GM21360 (cell line): ENCODE results near the gene FTH1.
A peak's percentile ranks its signal among the peaks of the same experiment; 100 is the strongest.
"Not testable (repeated sequence)": the region's sequence is repeated elsewhere in the genome, so short reads cannot be mapped to it uniquely, and the experiment has no call there.

Experiments used
- ATAC-seq: cut with Tn5 transposase; IDR thresholded peaks from one replicate; pipeline ENCODE4 v1.9.1; 2021; ENCODE audit warnings: mild to moderate bottlenecking, moderate library complexity; ENCODE audit not compliant: unreplicated experiment

FTH1 gene

GRCh38 chr11:61967116-61967923 is at the start of gene FTH1:
FTH1 (minus strand) TSS chr11:61967634; CDS start chr11:61967425, 209 bp downstream.
- peak; percentile 39 for ATAC-seq

DNA sequence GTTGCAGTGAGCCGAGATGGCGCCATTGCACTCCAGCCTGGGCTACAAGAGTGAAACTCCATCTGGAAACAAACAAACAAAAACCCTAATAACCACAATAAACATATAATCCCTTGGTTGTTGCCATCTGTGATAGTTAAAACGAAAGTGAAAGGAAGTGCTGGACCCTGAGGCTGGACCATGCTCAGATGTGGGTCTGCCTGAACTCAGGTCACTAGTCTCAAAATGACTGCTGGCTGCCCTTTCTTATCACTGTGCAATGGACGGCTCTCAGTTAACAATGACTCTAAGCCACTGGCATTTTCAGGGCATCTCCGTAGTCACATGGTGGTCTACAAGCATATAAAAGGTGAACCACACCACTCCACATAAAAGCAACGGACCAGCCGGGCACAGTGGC is 48.2 kb upstream of the FTH1 start:
- no peak for ATAC-seq

GRCh38 chr11:62013537-62014476 is 46.4 kb upstream of the FTH1 start:
- no peak for ATAC-seq

GRCh38 chr11:62012832-62013461 is 45.5 kb upstream of the FTH1 start:
- no peak for ATAC-seq

DNA sequence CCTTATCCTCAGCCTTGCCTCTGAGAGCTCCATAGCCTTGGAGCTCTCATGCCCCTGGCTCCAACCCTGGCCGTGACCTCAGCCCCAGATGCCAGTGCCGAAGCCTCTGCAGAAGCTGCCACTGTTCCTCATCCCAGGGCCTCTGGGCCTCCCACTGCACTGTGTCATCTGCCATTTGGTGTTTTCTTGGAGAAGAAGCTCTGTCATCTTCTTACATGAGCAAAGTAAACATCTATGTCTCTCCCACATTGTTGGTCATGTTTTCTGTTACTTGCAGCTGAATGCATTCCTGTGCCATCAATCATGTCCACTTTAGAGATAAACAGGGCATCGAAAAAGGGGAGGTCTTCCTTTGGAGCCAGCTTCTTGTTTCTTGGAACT is 45.0 kb upstream of the FTH1 start:
- no peak for ATAC-seq

DNA sequence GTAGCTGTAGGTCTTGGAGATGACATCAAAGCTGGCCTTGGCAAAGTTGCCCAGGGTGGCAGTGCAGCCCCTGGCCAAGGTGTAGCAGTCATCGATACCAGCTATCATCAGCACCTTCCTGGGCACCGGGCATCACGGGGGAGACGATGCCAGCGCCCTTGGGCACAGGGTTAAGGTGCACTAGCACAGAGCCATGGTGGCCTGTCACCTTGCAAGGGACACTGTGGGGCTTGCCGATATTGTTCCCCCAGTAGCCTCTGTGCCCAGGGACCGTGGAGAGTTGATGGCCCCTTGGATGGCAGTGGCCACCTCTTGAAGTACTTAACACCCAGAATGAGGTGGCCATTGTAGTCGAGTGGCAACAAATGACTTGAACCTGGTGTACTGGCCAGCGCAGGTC is 44.4 kb upstream of the FTH1 start:
- ATAC-seq, result no peak

DNA sequence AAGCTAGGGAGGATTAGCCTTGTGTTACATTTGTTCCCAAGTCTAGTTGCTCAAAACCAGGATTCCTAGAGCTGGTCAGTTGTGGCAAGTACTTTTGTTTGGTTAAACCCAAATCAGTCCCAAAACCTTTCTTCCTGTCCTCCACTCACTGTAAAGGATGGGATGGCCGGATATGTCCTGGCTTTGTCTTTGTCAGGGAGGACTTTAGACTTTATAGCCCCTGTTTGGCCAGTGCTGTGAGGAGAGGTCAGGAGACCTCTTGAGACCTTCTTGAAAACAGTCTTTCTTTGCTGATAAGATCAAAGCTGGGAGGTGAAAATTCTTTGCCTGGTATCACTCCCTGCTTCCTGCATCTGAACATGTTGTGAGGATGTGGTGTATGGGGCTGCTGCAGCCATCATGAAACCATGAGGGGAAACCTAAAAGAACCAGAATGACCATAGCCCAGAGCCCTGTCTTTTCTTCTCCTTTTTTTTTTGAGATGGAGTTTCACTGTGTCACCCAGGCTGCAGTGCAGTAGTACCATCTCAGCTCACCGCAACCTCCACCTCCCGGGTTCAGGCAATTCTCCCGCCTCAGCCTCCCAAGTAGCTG is 43.6 kb upstream of the FTH1 start:
- ATAC-seq, result no peak

GRCh38 chr11:62008193-62008592 is 40.8 kb upstream of the FTH1 start:
- no peak for ATAC-seq

GRCh38 chr11:62004473-62004872 is 37.0 kb upstream of the FTH1 start:
- ATAC-seq, result no peak

- not testable (repeated sequence) for ATAC-seq
Observed at GRCh38 chr11:62002283-62002682, 34.8 kb upstream of the FTH1 start.

GRCh38 chr11:62001450-62002191 is 34.2 kb upstream of the FTH1 start:
- no peak for ATAC-seq

GRCh38 chr11:62000539-62001446 is 33.4 kb upstream of the FTH1 start:
- ATAC-seq, result no peak

DNA sequence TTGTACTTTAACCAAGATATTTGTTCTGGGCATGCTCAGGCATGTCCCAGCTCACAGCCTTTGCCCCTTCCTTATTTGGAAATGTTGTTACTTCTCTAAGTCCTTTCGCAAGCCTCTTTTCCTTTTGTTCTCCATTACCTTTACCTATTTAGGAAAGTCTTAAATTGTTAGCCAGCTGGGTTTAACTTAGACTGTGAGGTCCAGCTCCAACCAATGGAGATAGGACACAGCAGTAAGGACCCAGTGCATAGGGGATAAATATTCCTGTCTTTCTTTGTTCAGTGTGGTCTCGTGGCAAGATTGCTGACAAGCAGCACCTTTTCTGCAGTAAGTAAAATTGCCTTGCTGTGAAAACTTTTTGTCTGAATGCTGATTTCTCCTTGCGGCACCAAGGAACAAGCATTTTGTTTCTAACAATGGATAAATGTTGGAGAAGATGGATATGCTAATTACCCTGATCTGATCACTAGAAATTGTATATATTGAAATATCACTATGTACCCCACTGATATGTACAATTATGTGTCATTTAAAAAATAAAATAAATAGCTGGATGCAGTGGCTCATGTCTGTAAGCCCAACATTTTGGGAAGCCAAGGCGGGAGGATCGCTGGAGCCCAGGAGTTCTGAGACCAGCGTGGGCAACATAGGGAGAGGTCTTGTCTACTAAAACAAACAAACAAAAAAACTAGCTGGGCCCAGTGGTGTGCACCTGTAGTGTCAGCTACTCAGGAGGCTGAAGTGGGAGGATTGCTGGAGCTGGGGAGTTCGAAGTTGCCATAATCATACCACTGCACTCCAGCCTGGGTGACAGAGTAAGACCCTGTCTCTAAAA is 31.9 kb upstream of the FTH1 start:
- ATAC-seq, result no peak

GRCh38 chr11:61996933-61997332 is 29.5 kb upstream of the FTH1 start:
- no peak for ATAC-seq

GRCh38 chr11:61994981-61995380 is 27.5 kb upstream of the FTH1 start:
- ATAC-seq, result no peak

DNA sequence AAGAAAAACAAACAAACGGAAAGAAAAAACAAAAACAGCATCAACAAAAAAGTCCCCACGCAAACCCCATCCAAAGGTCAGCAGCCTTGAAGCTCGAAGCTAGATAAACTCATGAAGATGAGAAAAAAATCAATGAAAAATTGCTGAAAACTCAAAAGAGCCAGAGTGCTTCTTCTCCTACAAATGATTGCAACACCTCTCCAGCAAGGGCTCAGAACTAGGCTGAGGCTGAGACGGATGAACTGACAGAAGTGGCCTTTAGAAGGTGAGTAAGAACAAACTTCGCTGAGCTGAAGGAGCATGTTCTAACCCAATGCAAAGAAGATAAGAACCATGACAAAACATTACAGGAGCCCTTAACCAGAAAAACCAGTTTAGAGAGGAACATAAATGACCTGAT is 18.4 kb upstream of the FTH1 start:
- no peak for ATAC-seq

GRCh38 chr11:61983419-61983818 is 16.0 kb upstream of the FTH1 start:
- ATAC-seq, result no peak

- no peak for ATAC-seq
Observed at GRCh38 chr11:61980783-61981541, 13.5 kb upstream of the FTH1 start.
